Measurements from ENCODE around the gene C16orf54.
"Not testable (repeated sequence)": the region's sequence is repeated elsewhere in the genome, so short reads cannot be mapped to it uniquely, and the experiment has no call there.

The C16orf54 gene

GRCh38 chr16:29726845-29727377, 18.9 kb downstream of the C16orf54 start:
- no peak for TF ChIP-seq CTCF (IDR thresholded peaks at IDR 0.05; ENCODE audit: control insufficient read depth, insufficient read depth, low read depth, low read length, missing control alignments)
- no peak for DNase-seq (ENCODE audit: low read depth)
- no peak overlapping the region for H3K4me3 ChIP-seq (ENCODE audit: control insufficient read depth, low read depth, low read length)

- peak; percentile 47 for TF ChIP-seq CTCF (IDR thresholded peaks at IDR 0.05; ENCODE audit: control insufficient read depth, insufficient read depth, low read depth, low read length, missing control alignments)
- DNase-seq (ENCODE audit: low read depth); H3K4me3 ChIP-seq (ENCODE audit: control insufficient read depth, low read depth, low read length): not testable (repeated sequence)
Observed at GRCh38 chr16:29721167-29721879, 24.5 kb downstream of the C16orf54 start.

GRCh38 chr16:29720703-29721102, 25.1 kb downstream of the C16orf54 start:
- TF ChIP-seq CTCF (IDR thresholded peaks at IDR 0.05; ENCODE audit: control insufficient read depth, insufficient read depth, low read depth, low read length, missing control alignments), result no peak
- no peak overlapping the region for H3K4me3 ChIP-seq (ENCODE audit: control insufficient read depth, low read depth, low read length)
- no peak for DNase-seq (ENCODE audit: low read depth)

GRCh38 chr16:29719063-29719462, 26.7 kb downstream of the C16orf54 start:
- DNase-seq (ENCODE audit: low read depth), result no peak
- H3K4me3 ChIP-seq (ENCODE audit: control insufficient read depth, low read depth, low read length), result no peak overlapping the region
- TF ChIP-seq CTCF (IDR thresholded peaks at IDR 0.05; ENCODE audit: control insufficient read depth, insufficient read depth, low read depth, low read length, missing control alignments), result no peak

- no peak overlapping the region for H3K4me3 ChIP-seq (ENCODE audit: control insufficient read depth, low read depth, low read length)
- no peak for TF ChIP-seq CTCF (IDR thresholded peaks at IDR 0.05; ENCODE audit: control insufficient read depth, insufficient read depth, low read depth, low read length, missing control alignments)
Observed at GRCh38 chr16:29717113-29717512, 28.7 kb downstream of the C16orf54 start.

GRCh38 chr16:29714972-29715371, 30.8 kb downstream of the C16orf54 start:
- no peak for DNase-seq (ENCODE audit: low read depth)
- no peak for TF ChIP-seq CTCF (IDR thresholded peaks at IDR 0.05; ENCODE audit: control insufficient read depth, insufficient read depth, low read depth, low read length, missing control alignments)
- H3K4me3 ChIP-seq (ENCODE audit: control insufficient read depth, low read depth, low read length), result no peak overlapping the region

More at GRCh38 chr16:29717113-29717512, 28.7 kb downstream of the C16orf54 start:
- DNase-seq (ENCODE audit: low read depth), result no peak

Measured in AG09309 (cell line).